Measurements from ENCODE around the gene DEPDC4.
"Not testable (repeated sequence)": the region's sequence is repeated elsewhere in the genome, so short reads cannot be mapped to it uniquely, and the experiment has no call there.

Gene DEPDC4

DNA sequence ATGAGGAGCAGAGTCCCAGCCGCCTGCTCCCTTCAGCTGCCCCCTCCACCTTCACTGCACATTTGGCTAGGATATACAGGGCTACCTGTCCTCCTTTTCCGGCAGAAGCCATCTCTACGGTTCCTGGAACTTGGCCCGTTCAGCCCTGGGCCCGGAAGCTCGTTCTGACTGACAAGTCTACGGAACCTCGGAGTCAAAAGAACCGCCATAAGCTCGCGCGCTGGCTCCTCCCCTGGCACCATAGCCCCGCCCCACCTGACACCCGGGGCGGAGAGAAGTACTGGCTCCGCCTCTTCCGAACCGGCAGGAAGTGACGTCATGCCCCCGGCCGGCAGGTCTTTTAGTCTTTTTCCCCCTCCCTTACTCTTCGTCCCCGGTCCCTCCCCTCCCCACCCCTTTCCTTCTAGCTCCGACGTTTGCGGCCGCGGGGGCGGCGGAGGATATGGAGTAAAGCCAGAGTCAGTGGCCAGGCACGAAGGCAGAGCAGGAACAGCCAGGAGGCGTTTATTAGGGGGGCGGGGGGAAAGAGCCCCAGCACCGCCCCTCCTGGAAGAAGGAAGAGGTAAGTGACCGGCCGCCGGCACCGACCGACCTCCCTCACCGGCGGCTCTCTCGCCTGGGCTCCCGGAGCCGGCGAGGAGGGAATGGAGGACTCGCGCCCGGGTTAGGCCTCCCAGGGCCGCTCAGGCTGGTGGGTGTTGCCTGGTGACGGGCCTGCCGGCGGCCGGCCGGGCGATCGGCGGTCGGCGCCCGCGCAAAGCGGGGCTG, at the start of gene DEPDC4, which contains the start of gene SCYL2:
Gene DEPDC4 (minus strand): TSS at position 245 of the 768 bp plus-strand sequence. CDS start 3 bp downstream, at position 242.
Gene SCYL2 (plus strand): TSS at position 343 of the 768 bp plus-strand sequence. CDS start 15,794 bp downstream, outside the sequence.
- in situ Hi-C loops (cut with MboI; ENCODE audit: low sequenced_read_pairs), result no loop called here

GRCh38 chr12:100311317-100311716, 44.4 kb upstream of the DEPDC4 start:
- in situ Hi-C loops (cut with MboI; ENCODE audit: low sequenced_read_pairs), result no loop called here

GRCh38 chr12:100308138-100308537, 41.3 kb upstream of the DEPDC4 start:
- in situ Hi-C loops (cut with MboI; ENCODE audit: low sequenced_read_pairs), result not testable (repeated sequence)

GRCh38 chr12:100304334-100304733, 37.5 kb upstream of the DEPDC4 start:
- in situ Hi-C loops (cut with MboI; ENCODE audit: low sequenced_read_pairs), result not testable (repeated sequence)

GRCh38 chr12:100303831-100304230, 37.0 kb upstream of the DEPDC4 start:
- in situ Hi-C loops (cut with MboI; ENCODE audit: low sequenced_read_pairs), result no loop called here

DNA sequence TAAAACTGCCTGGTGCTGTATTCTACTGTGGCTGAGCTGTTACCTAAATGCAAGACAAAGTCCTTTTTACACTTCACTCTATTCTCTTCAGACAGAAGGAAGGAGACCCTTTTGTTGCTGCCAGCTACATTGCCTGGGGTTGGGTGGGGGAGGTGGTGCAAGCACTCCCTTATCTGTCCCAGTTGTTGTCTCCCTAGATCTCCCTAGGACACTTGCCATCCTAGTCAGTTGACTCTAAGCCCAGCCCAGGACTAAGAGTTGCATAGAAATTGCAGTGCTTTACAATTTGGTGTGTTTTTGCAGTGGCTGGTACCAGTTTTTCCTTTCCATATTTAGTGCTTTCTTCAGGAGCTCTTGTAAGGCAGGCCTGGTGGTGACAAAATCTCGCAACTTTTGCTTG, 35.2 kb upstream of the DEPDC4 start:
- in situ Hi-C loops (cut with MboI; ENCODE audit: low sequenced_read_pairs), result no loop called here

- in situ Hi-C loops (cut with MboI; ENCODE audit: low sequenced_read_pairs), result no loop called here
Measured at GRCh38 chr12:100295764-100296555, 29.1 kb upstream of the DEPDC4 start.

DNA sequence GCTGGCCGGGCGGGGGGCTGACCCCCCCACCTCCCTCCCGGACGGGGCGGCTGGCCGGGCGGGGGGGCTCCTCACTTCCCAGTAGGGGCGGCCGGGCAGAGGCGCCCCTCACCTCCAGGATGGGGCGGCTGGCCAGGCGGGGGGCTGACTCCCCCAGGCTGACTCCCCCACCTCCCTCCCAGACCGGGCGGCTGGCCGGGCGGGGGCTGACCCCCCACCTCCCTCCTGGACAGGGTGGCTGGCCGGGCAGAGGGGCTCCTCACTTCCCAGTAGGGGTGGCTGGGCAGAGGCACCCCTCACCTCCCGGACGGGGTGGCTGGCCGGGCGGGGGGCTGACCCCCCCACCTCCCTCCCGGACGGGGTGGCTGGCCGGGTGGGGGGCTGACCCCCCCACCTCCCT, 27.5 kb upstream of the DEPDC4 start:
- in situ Hi-C loops (cut with MboI; ENCODE audit: low sequenced_read_pairs), result not testable (repeated sequence)

DNA sequence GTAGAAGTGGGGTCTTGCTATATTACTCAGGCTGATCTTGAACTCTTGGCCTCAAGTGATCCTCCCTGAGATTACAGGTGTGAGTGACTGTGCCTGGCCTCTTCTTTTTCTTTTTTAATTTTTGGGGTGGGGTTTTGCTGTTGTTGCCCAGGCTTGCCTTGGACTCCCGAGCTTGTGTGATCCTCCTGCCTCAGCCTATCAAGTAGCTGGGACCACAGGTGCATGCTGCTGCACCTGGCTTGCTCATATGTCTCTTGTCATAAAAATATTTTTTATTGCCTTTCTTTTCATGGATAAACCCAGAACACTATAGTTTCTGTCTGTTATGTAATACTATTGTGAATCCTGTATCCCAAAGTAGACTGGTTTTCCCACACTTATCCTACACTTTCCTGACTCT, 26.1 kb upstream of the DEPDC4 start:
- in situ Hi-C loops (cut with MboI; ENCODE audit: low sequenced_read_pairs), result no loop called here

DNA sequence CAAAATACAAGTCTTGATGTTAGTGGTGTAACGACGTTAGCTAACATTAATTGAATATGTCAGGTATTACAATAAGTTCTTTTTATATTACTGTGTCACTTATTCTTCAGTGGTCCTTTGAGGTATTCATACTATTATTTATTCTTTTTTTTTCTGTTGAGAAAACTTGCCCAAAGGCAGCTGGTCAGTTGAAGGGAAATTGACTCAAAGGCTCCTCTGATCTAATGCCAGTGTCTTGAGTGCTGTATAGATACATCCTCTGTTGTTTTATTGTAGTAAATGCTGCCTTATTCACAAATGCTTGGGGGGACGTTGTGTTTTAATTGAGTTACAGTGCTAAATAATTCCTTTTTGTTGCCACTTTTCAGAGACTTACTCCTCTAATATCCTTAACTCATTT, 23.1 kb upstream of the DEPDC4 start:
- in situ Hi-C loops (cut with MboI; ENCODE audit: low sequenced_read_pairs), result no loop called here

DNA sequence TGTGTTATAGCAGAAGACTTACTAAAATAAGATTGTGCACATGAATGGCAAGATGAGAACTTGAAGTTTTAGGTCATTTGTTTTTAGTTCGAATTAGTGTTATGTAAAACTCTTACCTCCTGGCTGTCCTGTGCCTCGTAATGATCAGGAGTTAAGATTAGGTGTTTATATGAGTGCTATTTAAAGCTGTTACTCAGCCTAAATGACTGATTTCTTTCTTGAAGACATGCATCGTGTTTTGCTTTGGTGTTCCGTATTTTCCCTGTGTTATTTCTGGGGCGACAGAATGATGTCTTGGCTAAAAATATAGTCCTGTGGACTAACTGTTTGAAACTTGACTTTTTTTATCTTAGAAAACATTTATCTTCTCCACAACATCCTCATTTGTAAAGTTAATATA, 22.2 kb upstream of the DEPDC4 start:
- in situ Hi-C loops (cut with MboI; ENCODE audit: low sequenced_read_pairs), result no loop called here

- in situ Hi-C loops (cut with MboI; ENCODE audit: low sequenced_read_pairs), result not testable (repeated sequence)
Measured at GRCh38 chr12:100284556-100284955, 17.7 kb upstream of the DEPDC4 start.

- in situ Hi-C loops (cut with MboI; ENCODE audit: low sequenced_read_pairs), result no loop called here
Measured at GRCh38 chr12:100279607-100280244, 12.8 kb upstream of the DEPDC4 start.

DNA sequence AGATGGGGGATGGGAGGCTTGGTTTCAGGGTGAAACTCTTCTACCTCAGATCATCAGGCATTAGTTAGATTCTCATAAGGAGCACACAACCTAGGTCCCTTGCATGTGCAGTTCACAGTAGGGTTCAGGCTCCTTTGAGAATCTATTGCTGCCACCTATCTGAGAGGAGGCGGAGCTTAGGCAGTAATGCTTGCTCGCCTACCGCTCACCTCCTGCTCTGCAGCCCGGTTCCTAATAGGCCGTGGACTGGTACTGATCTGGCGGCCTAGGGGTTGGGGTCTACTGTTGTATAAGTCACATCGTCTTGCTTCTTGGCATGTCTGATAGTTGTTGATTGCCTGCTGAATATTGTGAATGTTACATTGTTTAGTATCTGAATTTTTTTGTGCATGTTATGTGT, 12.3 kb upstream of the DEPDC4 start:
- in situ Hi-C loops (cut with MboI; ENCODE audit: low sequenced_read_pairs), result no loop called here

- in situ Hi-C loops (cut with MboI; ENCODE audit: low sequenced_read_pairs), result no loop called here
Measured at GRCh38 chr12:100274291-100274690, 7.4 kb upstream of the DEPDC4 start.

DNA sequence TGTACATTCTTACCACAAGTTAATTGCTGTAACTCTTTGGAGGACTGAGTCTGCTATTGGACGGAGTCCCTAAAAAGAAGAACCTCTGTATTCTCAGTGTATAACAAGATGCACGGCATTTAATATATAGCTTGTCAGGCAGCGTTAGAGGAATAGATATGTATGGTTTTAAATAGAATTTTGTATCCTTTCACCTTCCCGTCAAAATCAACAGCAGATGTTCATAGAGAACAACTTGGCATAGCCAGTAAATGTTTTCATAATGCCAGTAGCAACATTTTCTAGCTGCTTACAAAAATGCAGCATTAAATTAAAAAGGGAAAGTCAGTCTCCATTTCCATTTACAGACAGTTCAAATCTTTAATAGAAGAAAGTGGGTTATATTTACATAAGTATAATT, 6.9 kb upstream of the DEPDC4 start:
- in situ Hi-C loops (cut with MboI; ENCODE audit: low sequenced_read_pairs), result no loop called here

DNA sequence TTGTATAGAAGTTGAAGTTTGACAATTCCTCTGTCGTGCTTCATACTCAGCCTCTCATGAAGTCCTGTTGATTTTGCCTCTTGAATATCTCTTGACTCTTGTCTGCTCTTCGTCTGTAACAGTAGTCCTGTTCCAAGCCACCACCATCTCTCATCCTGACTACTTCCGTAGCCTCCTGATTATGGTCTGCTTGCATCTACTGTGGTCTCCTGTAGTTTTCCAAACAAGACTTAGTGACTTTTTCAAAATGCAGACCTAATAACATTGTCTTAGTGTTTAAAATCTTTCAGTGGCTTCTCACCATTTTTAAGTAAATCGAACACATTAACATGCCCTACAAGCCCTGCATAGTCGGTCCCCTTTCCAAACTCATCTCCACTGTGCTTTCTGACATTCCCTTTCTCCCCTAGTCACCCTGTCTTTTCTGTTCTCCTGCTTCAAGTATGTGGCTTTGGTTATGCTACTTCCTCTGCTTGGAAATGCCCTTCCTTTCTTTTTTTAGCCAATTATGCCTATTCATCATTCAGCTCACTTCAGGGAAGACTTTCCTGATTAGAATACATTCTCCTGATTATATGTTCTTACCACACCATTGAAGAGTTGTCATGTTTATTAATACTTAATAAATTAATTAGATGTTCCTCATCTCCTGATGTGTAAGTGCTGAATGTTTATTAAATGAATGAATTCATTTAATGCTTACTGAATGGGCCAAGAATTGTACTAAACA, 2.1 kb upstream of the DEPDC4 start:
- in situ Hi-C loops (cut with MboI; ENCODE audit: low sequenced_read_pairs), result no loop called here

DNA sequence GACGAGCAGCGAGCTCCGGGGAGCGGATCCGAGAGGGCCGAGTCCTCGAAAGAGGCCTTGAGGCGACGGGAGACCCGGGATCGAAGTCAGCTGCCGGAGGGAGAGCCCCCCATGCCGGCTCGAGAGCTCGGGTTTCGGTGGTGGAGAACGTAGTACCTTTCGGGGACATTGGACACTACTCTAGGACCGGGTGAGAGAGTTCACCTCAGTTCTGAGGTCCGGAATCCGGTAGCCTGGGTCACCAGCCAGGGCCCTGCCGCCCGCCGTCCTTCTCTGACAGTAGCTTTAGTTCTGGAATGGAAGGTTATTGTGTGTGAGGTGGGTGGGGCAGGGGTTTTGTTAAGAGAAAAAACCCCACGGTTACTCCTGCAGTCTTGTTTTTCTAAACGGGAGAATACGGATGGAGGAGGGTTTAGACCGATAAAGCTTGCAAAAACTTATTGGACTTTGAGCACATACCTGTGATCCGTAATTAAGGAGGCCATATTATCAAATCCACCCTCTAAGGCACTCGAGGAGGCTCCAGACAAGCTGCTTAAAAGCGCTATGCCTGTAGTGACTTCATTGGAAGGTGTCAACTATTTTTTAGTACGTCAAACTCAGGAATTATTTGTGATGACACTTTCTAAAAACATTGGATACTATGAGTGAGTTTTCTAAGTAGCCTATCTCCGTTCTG, 863 bp upstream of the DEPDC4 start:
- in situ Hi-C loops (cut with MboI; ENCODE audit: low sequenced_read_pairs), result no loop called here

DNA sequence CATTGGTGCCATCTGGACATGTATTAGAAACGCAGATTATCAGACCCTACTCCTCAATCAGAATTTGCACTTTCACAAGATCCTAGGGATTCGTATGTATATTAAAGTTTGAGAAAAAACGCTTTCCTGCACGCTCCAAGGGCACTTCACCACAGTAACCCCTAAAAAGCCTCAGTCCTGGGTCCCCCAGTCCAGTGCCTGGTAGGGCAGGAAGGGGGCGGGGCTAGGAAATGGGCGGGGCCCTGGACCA, 369 bp downstream of the DEPDC4 start:
- in situ Hi-C loops (cut with MboI; ENCODE audit: low sequenced_read_pairs), result no loop called here

DNA sequence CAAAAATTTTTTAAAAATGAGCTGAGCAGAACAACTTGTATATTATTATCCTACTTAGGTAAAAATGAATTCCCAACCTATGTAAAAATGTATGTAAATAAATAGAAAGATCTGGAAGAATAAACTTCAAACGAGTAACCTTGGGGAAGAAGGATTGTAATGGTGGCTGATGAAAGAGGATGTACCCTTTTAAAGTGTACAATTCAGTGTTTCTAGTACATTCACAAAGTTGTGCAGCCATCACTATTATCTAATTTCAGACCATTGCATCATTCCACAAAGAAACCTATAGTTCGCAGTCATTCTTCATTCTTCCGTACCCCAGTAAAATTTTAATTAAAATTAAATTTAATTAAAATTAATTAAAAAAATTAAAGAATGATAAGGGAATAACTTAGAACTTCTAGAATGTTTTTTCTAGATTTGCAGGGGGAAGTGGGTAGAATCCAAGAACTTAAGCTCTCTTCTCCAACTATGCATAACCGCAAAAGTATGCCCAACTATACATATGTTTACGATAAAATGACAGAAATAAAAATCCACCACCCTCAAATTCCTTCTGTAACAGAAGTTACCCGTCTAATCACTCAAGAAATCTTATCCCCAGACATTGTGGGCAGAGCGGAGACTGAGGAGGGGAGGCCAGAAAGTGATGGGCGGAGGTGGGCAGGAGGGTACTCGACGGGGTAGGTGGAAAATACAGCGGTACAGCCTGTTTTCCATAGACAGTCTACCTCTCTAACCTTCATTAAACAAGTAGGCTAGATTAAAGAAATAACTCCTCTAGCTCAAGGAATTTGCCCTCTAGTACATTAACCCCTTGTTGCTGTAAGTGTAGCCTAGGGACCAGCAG, 921 bp downstream of the DEPDC4 start:
- in situ Hi-C loops (cut with MboI; ENCODE audit: low sequenced_read_pairs), result no loop called here

Data from HL-60/S4 treated with phorbol 12-myristate 13-acetate at 8.2 ng/mL for 4 days and 3 days (cell line).